Suprapubic skin (tissue), 4 donors: ENCODE data around the gene FBXL12. TPM values are rescaled to one million over a fixed set of nuclear protein-coding genes. Genes with fewer than 3 reads are reported as not detected.
A peak's percentile ranks its signal among the peaks of the same experiment; 100 is the strongest.
"Not testable (repeated sequence)": the region's sequence is repeated elsewhere in the genome, so short reads cannot be mapped to it uniquely, and the experiment has no call there.

Source experiments
- DNase-seq, 2 donors: peaks; one replicate each; pipeline ENCODE4 v3.0.0-alpha.2; 2019; ENCODE audit warnings: low spot score in 2 of 2
- H3K27ac ChIP-seq: fragments of 200-600 bp; sonication (generic); one replicate; pipeline ENCODE4 v1.5.1; 2019
- H3K27me3 ChIP-seq: fragments of 200-600 bp; sonication (generic); one replicate; pipeline ENCODE4 v1.5.1; 2019
- H3K36me3 ChIP-seq: fragments of 200-600 bp; sonication (generic); one replicate; pipeline ENCODE4 v1.5.1; 2019
- H3K4me1 ChIP-seq: fragments of 200-600 bp; sonication (generic); one replicate; pipeline ENCODE4 v1.5.1; 2019
- H3K4me3 ChIP-seq: fragments of 200-600 bp; sonication (generic); one replicate; pipeline ENCODE4 v1.5.1; 2019; ENCODE audit warnings: mild to moderate bottlenecking
- H3K9me3 ChIP-seq: fragments of 200-600 bp; sonication (generic); one replicate; pipeline ENCODE4 v1.5.1; 2019
- CTCF ChIP-seq, 2 donors: fragments of 200-600 bp in 1 of 2; fragments of 450-650 bp in 1 of 2; sonication (generic) in 1 of 2; IDR thresholded peaks; one replicate each; pipeline ENCODE4 v1.5.1; 2016 to 2019; ENCODE audit warnings: antibody characterized with exemption in 2 of 2, mild to moderate bottlenecking in 1 of 2, moderate library complexity in 1 of 2
- EP300 ChIP-seq: sonication (generic); formaldehyde crosslinking; IDR thresholded peaks from one replicate; pipeline ENCODE4 v1.6.1; 2017; ENCODE audit warnings: antibody characterized with exemption
- POLR2A ChIP-seq, 2 donors: fragments of 450-650 bp; IDR thresholded peaks; one replicate each; pipeline ENCODE4 v1.6.1; 2017; ENCODE audit warnings: antibody characterized with exemption in 2 of 2, mild to moderate bottlenecking in 2 of 2, moderate library complexity in 2 of 2
- POLR2AphosphoS5 ChIP-seq, 3 donors: sonication (generic); formaldehyde crosslinking; IDR thresholded peaks; one replicate each; pipeline ENCODE4 v1.6.1; 2017; ENCODE audit warnings: antibody characterized with exemption in 3 of 3
- WGBS: methylation state at CpG from one replicate; pipeline ENCODE4 v1.1.5; 2018; 5-methylcytosine and 5-hydroxymethylcytosine counted together
- total RNA-seq, 4 donors: library from RNA; depleted of rRNA; stranded (reverse); fragments of >200 nt; gene quantifications; one replicate each; pipeline ENCODE4 v1.1.0, GENCODE V29; 2016

Gene FBXL12
- total RNA-seq, 4 donors from 2014 or later = 22.2 to 39.9 (median 29.8) TPM

- no peak for DNase-seq
- no peak for TF ChIP-seq EP300
- H3K4me1 ChIP-seq = peaks cover 16% of the 10 kb centered on the region
- no peak overlapping the region for H3K4me3 ChIP-seq
- H3K27me3 ChIP-seq = no peaks in the 10 kb centered on the region
- no peaks in the 10 kb centered on the region for H3K9me3 ChIP-seq
- no peaks in the 10 kb centered on the region for H3K36me3 ChIP-seq
- H3K27ac ChIP-seq = peak overlapping the region; percentile 25
- 77% methylated on average over 5 of the region's 5 CpGs for WGBS
Observed at GRCh38 chr19:9797871-9798270, 21.0 kb downstream of the FBXL12 start.

GRCh38 chr19:9796113-9796773 lies 22.6 kb downstream of the FBXL12 start:
- H3K27ac ChIP-seq = peak overlapping the region; percentile 28
- H3K36me3 ChIP-seq = no peaks in the 10 kb centered on the region
- peak; percentile 66 for TF ChIP-seq CTCF (IDR thresholded peaks at IDR 0.05)
- no peak for TF ChIP-seq POLR2A (IDR thresholded peaks at IDR 0.05)
- peak in 1 of 3 donors; percentile 12 for TF ChIP-seq POLR2AphosphoS5 (IDR thresholded peaks at IDR 0.05)
- no peak for TF ChIP-seq EP300
- WGBS = 32% methylated on average over 6 of the region's 6 CpGs
- H3K4me3 ChIP-seq = no peak overlapping the region
- peaks cover 20% of the 10 kb centered on the region for H3K4me1 ChIP-seq
- no peaks in the 10 kb centered on the region for H3K27me3 ChIP-seq
- no peaks in the 10 kb centered on the region for H3K9me3 ChIP-seq
- DNase-seq = peak; percentile 85 to 87

- Histone ChIP-seq H3K4me1 (peaks cover 23% of the 10 kb centered on the region), H3K27me3 (no peaks in the 10 kb centered on the region), H3K4me3 (peak overlapping the region; percentile 65), H3K9me3 (no peaks in the 10 kb centered on the region), H3K36me3 (no peaks in the 10 kb centered on the region), H3K27ac (peak overlapping the region; percentile 90)
- peak; percentile 88 to 89 for DNase-seq
- TF ChIP-seq POLR2A (IDR thresholded peaks at IDR 0.05) (no peak), EP300 (no peak), CTCF (IDR thresholded peaks at IDR 0.05) (peak in 1 of 2 donors; percentile 2), POLR2AphosphoS5 (IDR thresholded peaks at IDR 0.05) (no peak)
- WGBS = 27% methylated on average over 25 of the region's 36 CpGs
Observed at GRCh38 chr19:9793071-9793591, 25.7 kb downstream of the FBXL12 start.

- Histone ChIP-seq H3K27me3 (no peaks in the 10 kb centered on the region), H3K36me3 (no peaks in the 10 kb centered on the region), H3K9me3 (no peaks in the 10 kb centered on the region), H3K4me3 (peak overlapping the region; percentile 65), H3K27ac (peak overlapping the region; percentile 90), H3K4me1 (peaks cover 23% of the 10 kb centered on the region)
- no peak for TF ChIP-seq POLR2AphosphoS5 (IDR thresholded peaks at IDR 0.05)
- TF ChIP-seq EP300 = no peak
- no peak for TF ChIP-seq CTCF (IDR thresholded peaks at IDR 0.05)
- no peak for TF ChIP-seq POLR2A (IDR thresholded peaks at IDR 0.05)
- peak; percentile 98 for DNase-seq
- 2% methylated on average over 67 of the region's 70 CpGs for WGBS
Observed at GRCh38 chr19:9792206-9793070, 26.4 kb downstream of the FBXL12 start.

- peaks cover 18% of the 10 kb centered on the region for H3K4me1 ChIP-seq
- no peaks in the 10 kb centered on the region for H3K27me3 ChIP-seq
- H3K27ac ChIP-seq = peak overlapping the region; percentile 90
- no peaks in the 10 kb centered on the region for H3K36me3 ChIP-seq
- TF ChIP-seq EP300 (no peak), CTCF (IDR thresholded peaks at IDR 0.05) (no peak), POLR2AphosphoS5 (IDR thresholded peaks at IDR 0.05) (no peak), POLR2A (IDR thresholded peaks at IDR 0.05) (no peak)
- peak overlapping the region; percentile 65 for H3K4me3 ChIP-seq
- H3K9me3 ChIP-seq = no peaks in the 10 kb centered on the region
- peak; percentile 99 for DNase-seq
- WGBS = 2% methylated on average over 38 of the region's 50 CpGs
Observed at GRCh38 chr19:9791552-9792205, 27.2 kb downstream of the FBXL12 start.

GRCh38 chr19:9791073-9791367 lies 27.9 kb downstream of the FBXL12 start:
- not testable (repeated sequence) for DNase-seq, H3K27me3 ChIP-seq, H3K27ac ChIP-seq, H3K36me3 ChIP-seq, H3K9me3 ChIP-seq
- Histone ChIP-seq H3K4me3 (peak overlapping the region; percentile 65), H3K4me1 (peaks cover 14% of the 10 kb centered on the region)
- 84% methylated on average over 6 of the region's 6 CpGs for WGBS

GRCh38 chr19:9789579-9789978 lies 29.3 kb downstream of the FBXL12 start:
- H3K36me3 ChIP-seq, H3K4me3 ChIP-seq, H3K27ac ChIP-seq, H3K9me3 ChIP-seq, DNase-seq, H3K27me3 ChIP-seq: not testable (repeated sequence)
- peaks cover 17% of the 10 kb centered on the region for H3K4me1 ChIP-seq
- WGBS = 59% methylated on average over 5 of the region's 5 CpGs
